Hepatic stellate cell (primary cell): ENCODE measurements around the gene CD180.

Experiments used
- DNase-seq: peaks from one replicate; pipeline ENCODE4 v3.0.0; 2011; ENCODE audit warnings: low spot score

The CD180 gene

GRCh38 chr5:67196537-67197059 lies at the start of gene CD180:
Gene CD180, minus strand, starts transcription at chr5:67196799. Its CDS starts 158 bp downstream, at chr5:67196641.
- DNase-seq = no peak

DNA sequence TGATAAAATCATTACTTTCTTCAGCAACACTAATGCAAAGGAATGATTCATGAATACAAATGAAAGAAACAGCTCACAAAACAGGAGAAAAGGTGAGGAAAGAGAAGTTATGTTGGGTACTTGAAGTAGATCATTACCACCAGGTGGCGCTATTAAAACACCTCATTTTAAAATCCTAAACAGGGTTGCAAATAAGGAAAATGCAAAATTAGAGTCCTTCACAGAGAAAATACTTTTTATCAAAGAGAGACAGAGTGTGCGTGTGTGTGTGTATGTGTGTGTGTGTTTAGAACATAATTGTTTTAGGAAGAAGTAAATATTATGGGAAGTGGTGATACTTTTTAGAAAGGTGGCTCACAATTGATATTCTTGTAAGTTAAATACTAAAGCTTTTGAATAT lies 49.5 kb upstream of the CD180 start:
- no peak for DNase-seq

DNA sequence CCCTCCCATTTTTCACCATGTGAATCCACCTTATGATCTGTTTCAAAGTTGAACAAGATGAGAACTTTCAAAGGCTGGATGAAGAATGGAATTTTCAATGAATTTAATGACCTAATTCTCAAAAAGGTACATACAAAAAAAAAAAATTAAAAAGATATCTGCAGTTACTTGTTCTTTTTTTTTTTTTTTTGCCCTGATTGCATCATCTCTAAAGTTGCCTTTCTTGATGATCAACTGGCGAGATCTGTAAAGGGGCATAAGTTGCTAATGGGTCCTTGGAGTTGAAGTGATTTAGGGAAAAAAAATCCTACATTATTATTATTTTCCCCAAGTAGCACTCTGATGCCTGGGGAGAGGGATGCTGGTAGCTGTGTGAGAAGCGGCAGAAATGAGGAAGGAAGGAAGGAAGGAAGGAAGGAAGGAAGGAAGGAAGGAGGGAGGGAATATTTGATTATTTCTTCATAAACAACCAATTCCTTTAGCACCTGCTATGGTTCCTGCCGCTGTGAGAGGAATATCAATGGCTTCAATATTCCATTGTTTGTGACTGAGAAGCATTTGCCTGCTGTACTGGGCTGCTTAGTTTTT lies 48.8 kb upstream of the CD180 start:
- DNase-seq = no peak

DNA sequence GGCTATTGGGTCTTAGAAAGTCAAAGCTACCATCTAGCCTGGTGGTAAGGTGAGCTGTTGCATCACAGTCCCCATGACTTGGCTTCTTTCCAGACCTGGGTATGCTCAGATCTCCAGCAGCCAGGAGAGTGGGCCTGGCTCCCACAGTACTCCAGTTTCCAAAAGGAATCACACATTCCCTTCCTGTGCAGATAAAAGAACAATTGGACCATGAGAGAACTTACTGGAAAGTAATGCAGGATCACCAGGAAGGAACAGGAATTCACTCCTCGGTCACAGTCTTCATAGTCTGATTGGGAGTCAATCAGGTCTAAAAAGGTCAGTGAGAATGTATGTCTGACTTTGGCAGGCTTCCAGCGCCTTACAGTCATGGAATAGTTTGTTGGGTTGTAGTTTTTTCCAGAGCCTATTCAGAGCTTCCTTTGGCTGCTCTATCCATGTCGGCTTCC lies 47.8 kb upstream of the CD180 start:
- DNase-seq = no peak

DNA sequence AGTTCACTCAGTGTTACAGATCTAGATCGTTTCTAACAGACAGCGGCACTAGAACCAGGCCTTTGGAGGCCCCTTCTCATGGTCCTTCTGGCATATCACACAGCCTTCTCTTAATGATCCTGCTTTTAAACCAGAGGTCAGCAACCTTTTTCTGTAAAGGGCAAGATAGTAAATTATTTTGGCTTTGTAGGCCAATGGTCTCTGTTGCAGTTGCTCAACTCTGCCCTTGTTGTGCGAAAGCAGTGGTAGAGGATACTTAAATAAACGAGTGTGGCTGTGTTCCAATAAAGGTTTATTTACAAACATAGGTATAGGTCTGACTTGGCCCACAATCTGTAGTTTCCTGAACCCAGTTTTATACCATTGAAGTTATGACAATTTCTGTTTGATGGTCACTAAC lies 47.3 kb upstream of the CD180 start:
- no peak for DNase-seq

DNA sequence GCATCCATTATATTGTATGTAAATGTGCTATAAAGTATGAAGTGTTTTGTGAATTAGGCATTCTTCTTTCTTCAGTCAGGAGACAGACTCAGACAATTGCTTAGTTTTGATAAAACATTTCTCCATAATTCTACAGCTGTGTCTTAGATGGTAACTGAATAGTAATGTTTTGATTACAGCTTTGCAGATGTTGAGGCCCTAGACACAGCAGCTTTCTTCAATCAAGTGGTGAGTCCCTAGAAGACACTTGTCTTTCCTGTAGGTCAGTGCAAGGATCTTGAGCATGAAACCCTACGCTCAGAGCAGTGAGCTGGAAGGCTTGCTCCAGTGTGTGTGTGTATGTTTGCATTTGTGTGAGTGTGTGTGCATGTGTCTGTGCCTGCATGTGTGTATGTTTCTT lies 46.8 kb upstream of the CD180 start:
- no peak for DNase-seq

DNA sequence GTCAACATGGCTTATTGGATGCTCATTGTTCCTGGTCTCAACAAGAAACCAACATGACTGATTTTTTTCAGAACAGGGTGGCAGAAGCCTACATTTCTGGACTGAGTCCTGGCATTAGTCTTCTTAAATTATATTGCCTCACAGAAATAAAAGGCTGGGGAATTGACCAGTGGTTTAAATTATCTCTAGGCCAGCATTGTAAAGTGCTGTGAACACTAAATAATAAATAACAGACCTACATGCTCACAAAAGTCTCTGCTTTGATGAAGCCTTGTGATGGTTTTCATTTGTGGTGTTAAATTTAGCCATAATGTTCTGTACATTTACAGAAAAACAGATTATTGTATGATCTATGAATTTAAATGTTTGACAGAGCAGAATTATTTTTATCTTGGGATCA lies 44.7 kb upstream of the CD180 start:
- no peak for DNase-seq

DNA sequence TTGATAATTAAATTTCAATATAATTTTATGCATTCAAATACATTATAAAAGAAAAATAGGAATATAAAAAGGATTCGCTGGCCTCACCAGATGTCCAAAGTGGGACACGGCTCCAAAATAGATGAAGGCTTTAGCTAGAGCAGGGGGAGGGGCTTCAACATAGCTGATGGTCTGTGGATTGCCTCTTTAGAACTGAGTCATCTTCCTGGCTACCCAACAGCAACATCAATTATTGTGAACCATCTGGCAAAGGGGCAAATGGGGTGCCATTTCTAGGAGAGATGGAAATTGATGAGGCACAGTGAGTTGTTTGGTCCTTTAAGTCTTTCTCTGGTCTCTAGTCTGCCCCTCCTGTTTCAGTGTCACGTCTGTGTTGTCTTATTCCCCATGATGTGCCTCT lies 44.2 kb upstream of the CD180 start:
- no peak for DNase-seq

DNA sequence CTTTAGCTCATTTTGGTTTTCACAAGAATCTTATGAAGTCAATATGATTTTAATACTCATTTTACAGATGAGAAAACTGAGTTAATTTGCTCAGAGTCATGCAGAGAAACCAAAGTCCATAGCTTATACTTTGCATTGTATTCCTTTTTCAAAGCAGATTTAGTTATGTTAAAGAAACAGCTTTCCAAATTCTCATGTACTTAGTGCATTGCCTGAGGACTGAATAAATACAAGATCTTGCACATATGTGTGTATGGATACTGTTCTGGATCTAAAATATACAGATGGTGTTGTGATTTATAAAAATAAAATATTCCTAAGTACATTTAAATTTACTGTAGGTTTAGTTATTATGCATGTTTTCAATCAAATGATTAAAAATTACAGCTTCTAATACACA lies 43.5 kb upstream of the CD180 start:
- no peak for DNase-seq

GRCh38 chr5:67238191-67238590 lies 41.6 kb upstream of the CD180 start:
- no peak for DNase-seq

DNA sequence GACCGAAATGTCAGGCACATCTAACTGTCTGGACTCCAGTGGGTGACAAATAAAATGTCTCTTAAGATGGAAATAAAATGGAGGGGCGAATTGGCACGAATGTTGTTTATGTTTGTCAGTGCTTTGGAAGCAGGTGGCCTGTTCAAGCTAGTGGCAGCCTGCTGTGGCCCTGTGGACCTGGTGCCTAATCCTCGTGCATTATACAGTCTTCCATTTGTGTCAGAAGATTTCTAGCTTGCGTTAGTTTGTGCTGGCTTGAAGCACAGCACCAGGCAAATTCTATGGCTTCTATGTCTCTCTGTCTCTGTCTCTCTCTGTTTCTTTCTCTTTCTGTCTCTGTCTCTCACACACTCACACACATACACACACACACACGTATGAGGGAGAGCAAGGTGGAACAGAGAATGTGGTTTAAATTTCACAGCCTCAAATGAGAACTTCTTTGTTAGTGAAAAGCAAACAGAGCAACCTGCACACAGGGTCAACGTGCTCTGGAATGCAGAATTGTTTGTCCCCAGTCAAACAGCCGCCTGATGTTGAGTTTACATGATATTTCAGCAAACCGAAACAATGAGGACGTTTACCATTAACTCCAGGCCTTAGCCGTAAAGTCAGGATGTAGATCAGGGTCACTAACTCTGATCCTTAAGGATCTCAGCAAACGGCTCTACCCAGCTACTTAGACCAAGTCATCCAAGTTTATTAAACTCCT lies 39.0 kb upstream of the CD180 start:
- DNase-seq = no peak

DNA sequence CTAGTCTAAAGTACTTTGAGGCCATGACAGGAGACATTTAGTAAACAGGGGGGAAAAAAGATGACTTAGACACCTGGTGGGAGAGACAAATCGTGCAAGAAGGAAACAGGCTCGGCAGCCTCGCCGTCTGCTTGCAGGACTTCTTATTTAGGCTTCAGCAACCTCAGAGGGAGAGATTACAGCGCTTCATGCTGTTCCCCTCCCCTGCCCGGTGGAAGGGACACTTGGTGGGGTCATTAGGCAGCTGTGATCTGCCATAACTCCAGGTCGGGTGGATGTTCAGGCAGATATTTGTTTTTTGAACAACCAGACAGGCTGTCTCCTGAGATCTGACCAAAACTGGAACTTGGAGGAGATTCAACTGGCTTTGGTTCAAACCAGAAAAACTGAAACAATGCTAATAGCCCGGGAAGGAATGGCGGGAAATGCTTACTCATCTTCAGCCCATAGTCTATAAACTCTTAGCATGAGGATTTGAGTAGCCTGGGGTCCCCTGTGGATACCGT lies 38.1 kb upstream of the CD180 start:
- DNase-seq = peak; percentile 18

DNA sequence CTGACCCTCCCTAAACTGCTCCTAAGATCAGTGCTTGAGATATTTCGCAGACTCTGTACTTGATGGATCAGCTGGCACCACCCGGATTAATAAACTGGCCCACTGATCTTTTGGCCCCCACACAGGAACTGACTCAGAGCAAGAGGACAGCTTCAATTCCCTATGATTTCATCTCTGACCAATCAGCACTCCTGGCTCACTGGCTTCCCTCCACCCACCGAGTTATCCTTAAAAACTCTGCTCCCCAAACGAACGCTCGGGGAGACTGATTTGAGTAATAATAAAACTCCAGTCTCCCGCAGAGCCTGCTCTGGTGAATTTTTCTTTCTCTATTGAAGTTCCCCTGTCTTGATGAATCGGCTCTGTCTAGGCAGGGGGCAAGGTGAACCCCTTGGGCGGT lies 36.5 kb upstream of the CD180 start:
- DNase-seq = no peak

- DNase-seq = no peak
Observed at GRCh38 chr5:67223211-67223610, 26.6 kb upstream of the CD180 start.

DNA sequence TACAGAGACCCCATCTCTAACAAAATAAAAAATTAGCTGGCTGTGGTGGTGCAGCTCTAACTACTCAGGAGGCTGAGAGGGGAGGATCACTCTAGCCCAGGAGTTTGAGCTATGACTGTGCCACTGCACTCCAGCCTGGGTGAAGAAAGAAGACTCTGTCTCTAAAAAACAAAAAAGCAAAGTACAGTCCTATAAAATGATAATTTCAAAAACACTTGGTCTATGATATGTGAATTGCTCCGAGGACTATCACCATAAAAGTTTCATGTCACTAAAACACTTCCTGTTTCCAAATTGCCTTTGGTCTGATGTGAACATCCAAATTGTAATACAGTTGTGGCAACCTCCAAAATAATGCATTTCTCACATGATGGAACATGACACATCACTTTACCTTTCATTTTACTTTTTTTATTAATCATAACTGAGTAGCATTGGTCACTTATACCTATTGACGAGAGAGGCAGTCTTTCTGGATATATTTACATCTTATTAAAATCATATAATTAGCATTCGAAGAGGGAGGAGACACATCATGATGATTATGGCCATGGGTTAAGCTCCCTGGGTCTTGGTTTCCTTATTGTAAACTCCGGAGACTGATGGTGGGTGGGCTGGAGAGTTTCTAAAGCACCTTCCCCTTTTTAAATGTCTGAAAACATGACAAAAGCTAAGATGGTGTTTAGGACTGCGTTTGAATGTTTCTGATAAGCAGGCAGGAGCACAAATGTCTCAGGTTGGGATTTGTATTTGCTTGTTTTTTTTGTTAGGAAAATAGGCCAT lies 25.8 kb upstream of the CD180 start:
- no peak for DNase-seq

- DNase-seq = no peak
Observed at GRCh38 chr5:67221487-67222242, 25.1 kb upstream of the CD180 start.

- no peak for DNase-seq
Observed at GRCh38 chr5:67216564-67216963, 20.0 kb upstream of the CD180 start.

DNA sequence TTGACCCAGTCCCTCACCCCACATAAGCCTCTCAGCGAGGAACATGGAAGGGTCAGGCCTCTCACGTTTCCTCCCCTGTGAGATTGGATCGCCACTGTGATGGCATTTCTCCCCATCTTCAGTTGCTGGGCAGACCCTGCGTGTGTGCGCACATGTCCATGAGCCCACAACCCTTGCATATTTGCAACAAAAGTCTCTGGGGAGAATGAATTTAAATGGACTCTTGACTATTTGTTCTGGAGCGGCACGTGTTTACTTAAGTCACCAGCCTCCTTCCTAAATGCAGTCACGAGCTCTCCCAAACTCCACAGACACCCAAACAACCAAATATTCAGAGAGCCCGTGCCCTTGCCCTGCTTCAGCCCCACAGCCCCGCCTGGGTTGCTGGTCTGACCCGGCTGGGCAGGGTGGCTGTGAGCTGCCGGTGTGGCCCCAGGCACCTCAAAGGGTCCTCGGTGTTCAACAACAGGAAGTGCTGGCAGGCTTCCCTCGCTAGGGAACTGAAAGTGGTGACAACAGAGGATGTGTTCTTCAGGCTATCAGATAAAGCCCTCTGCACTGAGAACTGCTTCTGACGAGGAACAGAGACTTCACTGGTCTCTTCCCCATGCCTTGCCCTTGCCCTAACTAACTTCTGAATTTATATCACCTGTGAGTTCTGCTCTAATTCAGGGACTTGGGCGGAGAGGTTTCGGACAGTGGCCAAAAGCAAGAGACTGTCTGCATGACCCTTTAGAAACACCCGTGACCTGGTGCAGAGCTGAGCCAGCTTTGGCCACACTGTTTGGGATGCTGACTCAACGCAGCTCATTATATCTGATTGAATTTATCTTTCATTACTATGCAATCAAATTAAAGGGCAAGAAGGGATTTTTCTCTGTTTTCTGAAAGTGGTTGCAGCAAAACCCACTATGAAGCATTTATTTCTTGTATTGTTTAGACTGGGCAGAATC lies 19.2 kb upstream of the CD180 start:
- DNase-seq = no peak

DNA sequence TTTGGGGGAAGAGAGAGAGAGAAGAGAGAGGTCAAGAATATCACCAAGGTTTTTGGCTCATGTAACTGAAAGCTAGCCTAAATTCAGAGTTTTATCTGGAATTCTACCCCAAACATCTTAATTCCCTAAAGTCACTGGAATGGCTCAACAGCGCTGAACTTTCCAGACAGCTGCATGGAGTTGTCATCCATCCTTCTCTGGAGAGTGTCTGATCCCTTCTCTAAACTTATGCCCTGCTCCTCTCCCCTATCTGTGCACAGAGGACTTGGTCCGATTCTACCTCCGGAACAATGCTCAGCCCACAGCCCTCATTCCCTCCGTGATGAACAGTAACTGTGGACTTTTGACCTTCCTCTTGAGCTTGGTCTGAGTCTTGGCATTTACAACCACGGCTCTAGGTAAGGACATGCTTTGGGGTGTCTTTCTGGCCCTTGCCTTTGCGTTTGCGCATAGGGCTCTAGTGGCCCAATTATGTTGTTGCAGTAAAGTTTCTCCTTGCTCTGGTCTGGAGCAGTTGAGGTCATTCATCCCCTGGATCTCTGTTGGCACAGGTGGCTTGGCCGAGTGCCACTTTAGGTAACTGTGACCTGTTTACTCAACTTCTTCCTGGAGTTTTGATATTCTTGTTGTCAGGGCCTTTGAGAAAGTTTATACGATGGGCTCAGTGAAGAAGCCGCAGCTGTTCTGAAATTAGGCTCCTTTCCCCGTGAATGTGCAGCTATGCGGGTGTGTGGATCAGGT lies 18.3 kb upstream of the CD180 start:
- DNase-seq = no peak

- no peak for DNase-seq
Observed at GRCh38 chr5:67214036-67214435, 17.4 kb upstream of the CD180 start.
